ENCODE results near the gene PKN2.
A peak's percentile ranks its signal among the peaks of the same experiment; 100 is the strongest.

The PKN2 gene

GRCh38 chr1:88683541-88684481, at the start of gene PKN2:
TSS of gene PKN2 (plus strand) at chr1:88684273. CDS start at chr1:88684581, 308 bp downstream.
- H3K4me3 ChIP-seq (replicated peaks in 1 of 2; ENCODE audit: low read depth in 2 of 2, low read length in 2 of 2) = peak within 1 kb of the TSS; percentile 89 to 96
- no peak for TF ChIP-seq CTCF (IDR thresholded peaks at IDR 0.05; ENCODE audit: low read depth, low read length)
- DNase-seq (ENCODE audit: low read depth in 2 of 2) = peak; percentile 99

GRCh38 chr1:88634538-88634937, 49.5 kb upstream of the PKN2 start:
- no peak for TF ChIP-seq CTCF (IDR thresholded peaks at IDR 0.05; ENCODE audit: low read depth, low read length)
- no peak for DNase-seq (ENCODE audit: low read depth in 2 of 2)
- H3K4me3 ChIP-seq (replicated peaks in 1 of 2; ENCODE audit: low read depth in 2 of 2, low read length in 2 of 2) = no peak overlapping the region

- no peak overlapping the region for H3K4me3 ChIP-seq (replicated peaks in 1 of 2; ENCODE audit: low read depth in 2 of 2, low read length in 2 of 2)
- DNase-seq (ENCODE audit: low read depth in 2 of 2) = no peak
- TF ChIP-seq CTCF (IDR thresholded peaks at IDR 0.05; ENCODE audit: low read depth, low read length) = no peak
Measured at GRCh38 chr1:88640060-88640459, 44.0 kb upstream of the PKN2 start.

- H3K4me3 ChIP-seq (replicated peaks in 1 of 2; ENCODE audit: low read depth in 2 of 2, low read length in 2 of 2) = no peak overlapping the region
- no peak for DNase-seq (ENCODE audit: low read depth in 2 of 2)
- no peak for TF ChIP-seq CTCF (IDR thresholded peaks at IDR 0.05; ENCODE audit: low read depth, low read length)
Measured at GRCh38 chr1:88645886-88646285, 38.2 kb upstream of the PKN2 start.

- TF ChIP-seq CTCF (IDR thresholded peaks at IDR 0.05; ENCODE audit: low read depth, low read length) = no peak
- no peak for DNase-seq (ENCODE audit: low read depth in 2 of 2)
- no peak overlapping the region for H3K4me3 ChIP-seq (replicated peaks in 1 of 2; ENCODE audit: low read depth in 2 of 2, low read length in 2 of 2)
Measured at GRCh38 chr1:88646476-88647248, 37.4 kb upstream of the PKN2 start.

GRCh38 chr1:88647249-88647645, 36.8 kb upstream of the PKN2 start:
- peak in 1 of 2 donors; percentile 19 for DNase-seq (ENCODE audit: low read depth in 2 of 2)
- no peak overlapping the region for H3K4me3 ChIP-seq (replicated peaks in 1 of 2; ENCODE audit: low read depth in 2 of 2, low read length in 2 of 2)
- TF ChIP-seq CTCF (IDR thresholded peaks at IDR 0.05; ENCODE audit: low read depth, low read length) = no peak
